ENCODE results near the gene PPP1R27.

GRCh38 chr17:81803728-81804558, 30.9 kb downstream of the PPP1R27 start, which contains the start of gene GCGR:
- TF ChIP-seq POLR2AphosphoS5 (IDR thresholded peaks at IDR 0.05; ENCODE audit: low read depth, low read length) = no peak
- no peak for TF ChIP-seq POLR2A (IDR thresholded peaks at IDR 0.05; ENCODE audit: low read depth, low read length)
- TF ChIP-seq TAF1 (IDR thresholded peaks at IDR 0.05; ENCODE audit: borderline replicate concordance, low read depth, low read length) = no peak

Data from GM12892 (cell line).